GM12892 (cell line): ENCODE data around the gene TMEM31.
"Not testable (repeated sequence)": the region's sequence is repeated elsewhere in the genome, so short reads cannot be mapped to it uniquely, and the experiment has no call there.

Experiments used
- DNase-seq: peaks from one replicate; pipeline ENCODE4 v3.0.0; 2011; ENCODE audit not compliant: insufficient read length
- FAIRE-seq: peaks from 2 replicates; lab custom pipeline; 2011; peaks lifted over from hg19 to GRCh38; lab: Jason Lieb, UNC
- TAF1 ChIP-seq: IDR thresholded peaks from 2 replicates; pipeline ENCODE4 v1.6.1; 2011; ENCODE audit warnings: low read depth, mild to moderate bottlenecking, control low read depth, low read length, borderline replicate concordance

Gene TMEM31

GRCh38 chrX:103758555-103758954 lies 47.8 kb downstream of the TMEM31 start:
- TF ChIP-seq TAF1, result no peak
- no peak for FAIRE-seq
- no peak for DNase-seq

GRCh38 chrX:103763541-103763940 lies 52.8 kb downstream of the TMEM31 start:
- not testable (repeated sequence) for FAIRE-seq, DNase-seq
